ENCODE data around the gene NFIB. TPM values are rescaled to one million over a fixed set of nuclear protein-coding genes. Genes with fewer than 3 reads are reported as not detected.
A peak's percentile ranks its signal among the peaks of the same experiment; 100 is the strongest.

The NFIB gene
- total RNA-seq, 4 donors from 2014 or later, result 24.0 to 40.9 (median 30.6) TPM

DNA sequence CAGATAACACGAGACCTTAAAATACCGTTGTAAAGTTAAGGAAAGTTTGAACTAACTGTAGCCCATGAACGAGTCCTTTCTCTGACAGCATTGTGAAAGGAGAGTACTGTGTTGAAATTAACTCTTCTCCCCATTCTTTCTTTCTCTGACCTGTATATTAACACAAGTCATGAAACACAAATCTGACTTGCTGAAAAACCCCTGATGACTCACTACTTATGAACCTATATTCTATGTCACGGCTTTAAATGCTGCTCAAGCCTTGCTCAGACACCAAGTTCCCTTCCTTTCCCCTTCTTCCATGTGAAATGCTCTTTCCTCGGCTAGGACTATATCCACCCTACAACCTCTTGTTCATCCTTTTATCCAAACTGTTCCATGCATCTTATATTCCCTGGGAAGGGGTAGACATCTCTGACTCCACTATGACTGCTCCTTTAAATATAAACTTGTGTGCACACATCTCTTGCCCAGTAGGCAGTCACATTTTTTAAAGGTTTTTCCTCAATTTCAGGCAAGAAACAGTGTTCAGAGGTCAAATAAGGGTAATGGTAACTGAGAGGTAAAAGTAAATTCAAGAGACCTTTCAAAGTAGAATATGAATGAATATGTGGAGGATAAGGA, 142.9 kb downstream of the NFIB start:
- in situ Hi-C loops (cut with MboI; ENCODE audit: low sequenced_read_pairs in 4 of 4), result loop anchor here in 1 of 4 donors (10.0 kb wide), 1 partner anchor 56 kb away; no protein-coding TSS in a partner anchor
- Histone ChIP-seq H3K27me3 (no peaks in the 10 kb centered on the region), H3K9me3 (no peaks in the 10 kb centered on the region), H3K27ac (no peak overlapping the region), H3K4me3 (no peak overlapping the region), H3K4me1 (peaks cover 6 to 15% of the 10 kb centered on the region in 2 donors), H3K36me3 (no peaks in the 10 kb centered on the region)
- DNase-seq (no peak), ATAC-seq (no peak)
- TF ChIP-seq, protein P1, sequence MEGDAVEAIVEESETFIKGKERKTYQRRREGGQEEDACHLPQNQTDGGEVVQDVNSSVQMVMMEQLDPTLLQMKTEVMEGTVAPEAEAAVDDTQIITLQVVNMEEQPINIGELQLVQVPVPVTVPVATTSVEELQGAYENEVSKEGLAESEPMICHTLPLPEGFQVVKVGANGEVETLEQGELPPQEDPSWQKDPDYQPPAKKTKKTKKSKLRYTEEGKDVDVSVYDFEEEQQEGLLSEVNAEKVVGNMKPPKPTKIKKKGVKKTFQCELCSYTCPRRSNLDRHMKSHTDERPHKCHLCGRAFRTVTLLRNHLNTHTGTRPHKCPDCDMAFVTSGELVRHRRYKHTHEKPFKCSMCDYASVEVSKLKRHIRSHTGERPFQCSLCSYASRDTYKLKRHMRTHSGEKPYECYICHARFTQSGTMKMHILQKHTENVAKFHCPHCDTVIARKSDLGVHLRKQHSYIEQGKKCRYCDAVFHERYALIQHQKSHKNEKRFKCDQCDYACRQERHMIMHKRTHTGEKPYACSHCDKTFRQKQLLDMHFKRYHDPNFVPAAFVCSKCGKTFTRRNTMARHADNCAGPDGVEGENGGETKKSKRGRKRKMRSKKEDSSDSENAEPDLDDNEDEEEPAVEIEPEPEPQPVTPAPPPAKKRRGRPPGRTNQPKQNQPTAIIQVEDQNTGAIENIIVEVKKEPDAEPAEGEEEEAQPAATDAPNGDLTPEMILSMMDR (IDR thresholded peaks at IDR 0.05 in 4 of 5, conservative IDR thresholded peaks at IDR 0.05 in 1 of 5), result no peak
- TF ChIP-seq POLR2A (IDR thresholded peaks at IDR 0.05), result no peak
- intact Hi-C loops (cut with DNase I; ENCODE audit: low total_unique reads), result no loop called here

DNA sequence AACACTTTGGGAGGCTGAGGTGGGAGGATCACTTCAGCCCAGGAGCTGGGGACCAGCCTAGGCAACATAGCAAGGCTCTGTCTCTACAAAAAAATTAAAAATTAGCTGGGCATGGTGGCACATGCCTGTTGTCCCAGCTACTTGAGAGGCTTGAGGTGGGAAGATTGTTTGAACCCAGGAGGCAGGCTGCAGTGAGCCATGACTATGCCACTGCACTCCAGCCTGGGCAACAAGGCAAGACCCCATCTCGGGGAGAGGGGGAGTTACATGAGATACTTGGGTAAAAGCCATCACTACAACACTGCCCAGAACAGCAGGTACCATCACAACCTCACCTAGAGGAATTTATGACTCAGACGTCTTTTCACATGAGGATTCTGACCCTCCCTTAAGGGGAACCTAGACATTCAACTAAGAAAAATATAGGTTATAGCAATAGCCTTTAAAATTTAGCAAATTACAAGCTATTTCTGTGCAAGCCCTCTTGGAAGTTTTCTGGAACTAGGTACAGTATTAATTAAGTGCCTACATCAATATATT, 143.5 kb downstream of the NFIB start:
- ATAC-seq (no peak), DNase-seq (no peak)
- in situ Hi-C loops (cut with MboI; ENCODE audit: low sequenced_read_pairs in 4 of 4) (loop anchor here in 1 of 4 donors (10.0 kb wide), 1 partner anchor 56 kb away; no protein-coding TSS in a partner anchor), intact Hi-C loops (cut with DNase I; ENCODE audit: low total_unique reads) (no loop called here)
- Histone ChIP-seq H3K4me3 (no peak overlapping the region), H3K9me3 (no peaks in the 10 kb centered on the region), H3K27me3 (no peaks in the 10 kb centered on the region), H3K36me3 (no peaks in the 10 kb centered on the region), H3K27ac (no peak overlapping the region), H3K4me1 (peaks cover 12 to 21% of the 10 kb centered on the region in 2 donors)
- TF ChIP-seq POLR2A (IDR thresholded peaks at IDR 0.05), result no peak
- TF ChIP-seq, protein P1 (IDR thresholded peaks at IDR 0.05 in 4 of 5, conservative IDR thresholded peaks at IDR 0.05 in 1 of 5), result no peak

DNA sequence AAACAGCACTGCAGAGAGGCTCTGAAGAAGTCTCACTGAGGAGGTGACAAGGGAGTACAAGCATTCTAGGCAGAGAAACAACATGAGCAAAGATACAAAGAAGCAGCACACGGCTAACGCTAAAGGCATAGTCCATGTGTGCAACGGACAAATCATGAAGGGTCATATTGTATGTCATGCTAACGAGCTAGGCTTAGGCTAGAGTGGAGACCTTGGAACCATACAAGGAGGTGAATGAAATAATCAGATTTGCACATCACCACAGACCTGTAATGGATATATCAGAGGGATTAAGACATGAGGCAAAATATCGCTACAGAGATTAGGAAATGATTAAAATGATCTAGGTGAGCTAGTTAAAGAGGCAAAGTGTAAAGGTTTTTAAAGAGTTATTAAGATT, 145.6 kb downstream of the NFIB start:
- no peak for TF ChIP-seq POLR2A (IDR thresholded peaks at IDR 0.05)
- TF ChIP-seq, protein P1 (IDR thresholded peaks at IDR 0.05 in 4 of 5, conservative IDR thresholded peaks at IDR 0.05 in 1 of 5), result no peak
- no peak for ATAC-seq
- H3K36me3 ChIP-seq, result no peaks in the 10 kb centered on the region
- intact Hi-C loops (cut with DNase I; ENCODE audit: low total_unique reads) (no loop called here), in situ Hi-C loops (cut with MboI; ENCODE audit: low sequenced_read_pairs in 4 of 4) (no loop called here)
- no peaks in the 10 kb centered on the region for H3K9me3 ChIP-seq
- no peaks in the 10 kb centered on the region for H3K27me3 ChIP-seq
- H3K27ac ChIP-seq, result no peak overlapping the region
- H3K4me3 ChIP-seq, result no peak overlapping the region
- DNase-seq, result no peak
- peaks cover 21 to 37% of the 10 kb centered on the region in 2 donors for H3K4me1 ChIP-seq

DNA sequence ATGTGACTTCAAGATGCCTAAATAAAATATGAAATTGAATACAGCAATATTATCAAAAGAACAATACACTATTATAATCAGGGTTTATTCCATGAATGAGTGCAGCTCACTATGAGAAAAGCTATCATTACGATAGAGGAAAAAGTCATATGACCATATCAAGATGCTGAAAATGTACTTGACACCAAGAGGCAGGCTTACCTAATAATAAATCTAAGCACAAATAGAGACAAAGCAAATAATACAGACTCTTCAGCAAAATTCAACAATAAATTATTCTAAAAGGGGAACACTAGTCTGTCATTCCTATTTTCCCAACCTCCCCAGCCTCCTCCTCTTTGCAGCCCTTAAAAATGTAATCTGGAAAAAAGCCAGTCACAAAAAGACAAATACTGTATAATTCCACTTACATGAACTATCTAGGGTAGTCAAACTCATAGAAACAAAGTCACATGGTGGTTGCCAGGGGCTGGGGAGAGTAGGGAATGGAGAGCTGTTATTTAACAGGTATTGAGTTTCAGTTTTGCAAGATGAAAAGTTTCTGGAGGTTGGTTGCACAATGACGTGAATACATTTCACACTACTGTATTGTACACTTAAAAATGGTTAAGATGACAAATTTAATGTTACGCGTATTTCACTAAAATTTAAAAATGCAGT, 148.4 kb downstream of the NFIB start:
- intact Hi-C loops (cut with DNase I; ENCODE audit: low total_unique reads) (no loop called here), in situ Hi-C loops (cut with MboI; ENCODE audit: low sequenced_read_pairs in 4 of 4) (no loop called here)
- no peaks in the 10 kb centered on the region for H3K27me3 ChIP-seq
- peaks cover 37 to 54% of the 10 kb centered on the region in 2 donors for H3K4me1 ChIP-seq
- H3K36me3 ChIP-seq, result no peaks in the 10 kb centered on the region
- ATAC-seq (peak; percentile 88 to 98), DNase-seq (peak in 1 of 2 donors; percentile 59)
- no peak for TF ChIP-seq POLR2A (IDR thresholded peaks at IDR 0.05)
- TF ChIP-seq, protein P1 (IDR thresholded peaks at IDR 0.05 in 4 of 5, conservative IDR thresholded peaks at IDR 0.05 in 1 of 5), result no peak
- peak overlapping the region in 3 of 4 donors; percentile 24 to 51 (median 36) for H3K27ac ChIP-seq
- H3K4me3 ChIP-seq, result no peak overlapping the region
- H3K9me3 ChIP-seq, result no peaks in the 10 kb centered on the region
